ENCODE measurements around the gene DPM2.

The DPM2 gene

GRCh38 chr9:127975376-127976315, 38.0 kb upstream of the DPM2 start:
- H3K27ac ChIP-seq (ENCODE audit: low read length): no peak overlapping the region
- H3K9me3 ChIP-seq (ENCODE audit: insufficient read depth, low read length): no peaks in the 10 kb centered on the region
- H3K4me3 ChIP-seq (ENCODE audit: low read length): no peak overlapping the region
- peaks cover 56% of the 10 kb centered on the region for H3K79me2 ChIP-seq (ENCODE audit: low read length)
- H2AFZ ChIP-seq (ENCODE audit: low read depth, low read length): no peak overlapping the region
- TF ChIP-seq CTCF (IDR thresholded peaks at IDR 0.05; ENCODE audit: low read depth, low read length): no peak
- TF ChIP-seq EZH2phosphoT487 (IDR thresholded peaks at IDR 0.05; ENCODE audit: low read depth): no peak
- peaks cover 20% of the 10 kb centered on the region; the same call in 1 of the 2 replicates for H4K20me1 ChIP-seq (ENCODE audit: insufficient read depth, low read length)
- H3K4me2 ChIP-seq (ENCODE audit: low read length): no peak overlapping the region
- H3K27me3 ChIP-seq (ENCODE audit: low read depth, low read length): no peaks in the 10 kb centered on the region
- peaks cover 57% of the 10 kb centered on the region for H3K4me1 ChIP-seq (ENCODE audit: low read length)
- H3K36me3 ChIP-seq (replicated peaks; ENCODE audit: low read depth, low read length): no peaks in the 10 kb centered on the region
- H3K9ac ChIP-seq (ENCODE audit: low read length): no peak overlapping the region

- Histone ChIP-seq H3K4me1 (ENCODE audit: low read length) (peaks cover 62% of the 10 kb centered on the region), H3K9ac (ENCODE audit: low read length) (no peak overlapping the region), H3K79me2 (ENCODE audit: low read length) (peaks cover 57% of the 10 kb centered on the region), H2AFZ (ENCODE audit: low read depth, low read length) (no peak overlapping the region), H4K20me1 (ENCODE audit: insufficient read depth, low read length) (peaks cover 20% of the 10 kb centered on the region; the same call in 1 of the 2 replicates), H3K4me3 (ENCODE audit: low read length) (no peak overlapping the region), H3K27me3 (ENCODE audit: low read depth, low read length) (no peaks in the 10 kb centered on the region), H3K9me3 (ENCODE audit: insufficient read depth, low read length) (no peaks in the 10 kb centered on the region), H3K36me3 (replicated peaks; ENCODE audit: low read depth, low read length) (no peaks in the 10 kb centered on the region), H3K27ac (ENCODE audit: low read length) (no peak overlapping the region), H3K4me2 (ENCODE audit: low read length) (no peak overlapping the region)
- TF ChIP-seq EZH2phosphoT487 (IDR thresholded peaks at IDR 0.05; ENCODE audit: low read depth) (no peak), CTCF (IDR thresholded peaks at IDR 0.05; ENCODE audit: low read depth, low read length) (no peak)
Measured at GRCh38 chr9:127974769-127975261, 37.2 kb upstream of the DPM2 start.

- H3K4me2 ChIP-seq (ENCODE audit: low read length): no peak overlapping the region
- H3K4me3 ChIP-seq (ENCODE audit: low read length): no peak overlapping the region
- no peak overlapping the region for H3K9ac ChIP-seq (ENCODE audit: low read length)
- H3K9me3 ChIP-seq (ENCODE audit: insufficient read depth, low read length): no peaks in the 10 kb centered on the region
- H3K4me1 ChIP-seq (ENCODE audit: low read length): peaks cover 62% of the 10 kb centered on the region
- H3K36me3 ChIP-seq (replicated peaks; ENCODE audit: low read depth, low read length): no peaks in the 10 kb centered on the region
- H2AFZ ChIP-seq (ENCODE audit: low read depth, low read length): no peak overlapping the region
- no peak overlapping the region for H3K27ac ChIP-seq (ENCODE audit: low read length)
- H3K27me3 ChIP-seq (ENCODE audit: low read depth, low read length): no peaks in the 10 kb centered on the region
- TF ChIP-seq EZH2phosphoT487 (IDR thresholded peaks at IDR 0.05; ENCODE audit: low read depth): no peak
- TF ChIP-seq CTCF (IDR thresholded peaks at IDR 0.05; ENCODE audit: low read depth, low read length): no peak
- H3K79me2 ChIP-seq (ENCODE audit: low read length): peaks cover 57% of the 10 kb centered on the region
- peaks cover 20% of the 10 kb centered on the region; the same call in 1 of the 2 replicates for H4K20me1 ChIP-seq (ENCODE audit: insufficient read depth, low read length)
Measured at GRCh38 chr9:127974001-127974768, 36.5 kb upstream of the DPM2 start.

Data from OCI-LY3 (cell line).